ENCODE data around the gene DLGAP1. TPM values are rescaled to one million over a fixed set of nuclear protein-coding genes. Genes with fewer than 3 reads are reported as not detected.

Gene DLGAP1
- total and polyA plus RNA-seq, 2 of the 8 experiments (the other 6 are each of a cell fraction or from before 2014, with no cell fraction given), result 11.8 to 16.9 TPM

DNA sequence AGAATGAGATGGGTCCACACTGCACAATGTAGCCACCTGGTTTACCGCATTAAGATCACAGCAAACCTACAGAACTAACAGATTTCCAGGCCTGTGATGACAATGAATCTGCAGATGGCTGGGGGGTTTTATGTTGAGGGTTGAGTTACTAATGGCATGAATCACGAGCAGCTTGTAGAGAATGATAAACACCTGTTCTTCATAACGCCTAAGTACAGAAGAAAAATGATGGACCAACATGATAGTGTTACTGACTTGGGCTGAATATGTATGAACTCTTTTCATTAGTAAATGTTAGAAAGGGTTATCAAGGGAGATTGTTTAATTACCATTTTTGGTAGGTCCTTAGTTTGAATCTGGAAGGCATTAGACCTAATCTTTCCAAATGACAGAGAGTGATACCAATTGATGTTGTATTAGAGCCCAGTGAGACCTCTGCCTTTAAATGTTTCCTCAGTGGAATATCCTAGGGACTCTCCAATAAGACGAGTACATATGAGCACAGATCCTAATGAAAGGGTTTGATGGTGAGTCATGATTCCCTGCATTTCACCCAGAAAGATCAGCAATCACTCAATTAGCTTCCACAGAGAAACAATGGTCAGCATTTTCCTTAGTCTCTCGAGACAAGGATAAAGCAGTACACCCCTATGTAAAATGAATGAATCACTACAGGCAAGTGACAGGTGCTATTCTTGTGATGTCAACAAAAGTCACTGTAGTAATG lies 243.8 kb downstream of the DLGAP1 start (continued):
- TF ChIP-seq, protein P1, sequence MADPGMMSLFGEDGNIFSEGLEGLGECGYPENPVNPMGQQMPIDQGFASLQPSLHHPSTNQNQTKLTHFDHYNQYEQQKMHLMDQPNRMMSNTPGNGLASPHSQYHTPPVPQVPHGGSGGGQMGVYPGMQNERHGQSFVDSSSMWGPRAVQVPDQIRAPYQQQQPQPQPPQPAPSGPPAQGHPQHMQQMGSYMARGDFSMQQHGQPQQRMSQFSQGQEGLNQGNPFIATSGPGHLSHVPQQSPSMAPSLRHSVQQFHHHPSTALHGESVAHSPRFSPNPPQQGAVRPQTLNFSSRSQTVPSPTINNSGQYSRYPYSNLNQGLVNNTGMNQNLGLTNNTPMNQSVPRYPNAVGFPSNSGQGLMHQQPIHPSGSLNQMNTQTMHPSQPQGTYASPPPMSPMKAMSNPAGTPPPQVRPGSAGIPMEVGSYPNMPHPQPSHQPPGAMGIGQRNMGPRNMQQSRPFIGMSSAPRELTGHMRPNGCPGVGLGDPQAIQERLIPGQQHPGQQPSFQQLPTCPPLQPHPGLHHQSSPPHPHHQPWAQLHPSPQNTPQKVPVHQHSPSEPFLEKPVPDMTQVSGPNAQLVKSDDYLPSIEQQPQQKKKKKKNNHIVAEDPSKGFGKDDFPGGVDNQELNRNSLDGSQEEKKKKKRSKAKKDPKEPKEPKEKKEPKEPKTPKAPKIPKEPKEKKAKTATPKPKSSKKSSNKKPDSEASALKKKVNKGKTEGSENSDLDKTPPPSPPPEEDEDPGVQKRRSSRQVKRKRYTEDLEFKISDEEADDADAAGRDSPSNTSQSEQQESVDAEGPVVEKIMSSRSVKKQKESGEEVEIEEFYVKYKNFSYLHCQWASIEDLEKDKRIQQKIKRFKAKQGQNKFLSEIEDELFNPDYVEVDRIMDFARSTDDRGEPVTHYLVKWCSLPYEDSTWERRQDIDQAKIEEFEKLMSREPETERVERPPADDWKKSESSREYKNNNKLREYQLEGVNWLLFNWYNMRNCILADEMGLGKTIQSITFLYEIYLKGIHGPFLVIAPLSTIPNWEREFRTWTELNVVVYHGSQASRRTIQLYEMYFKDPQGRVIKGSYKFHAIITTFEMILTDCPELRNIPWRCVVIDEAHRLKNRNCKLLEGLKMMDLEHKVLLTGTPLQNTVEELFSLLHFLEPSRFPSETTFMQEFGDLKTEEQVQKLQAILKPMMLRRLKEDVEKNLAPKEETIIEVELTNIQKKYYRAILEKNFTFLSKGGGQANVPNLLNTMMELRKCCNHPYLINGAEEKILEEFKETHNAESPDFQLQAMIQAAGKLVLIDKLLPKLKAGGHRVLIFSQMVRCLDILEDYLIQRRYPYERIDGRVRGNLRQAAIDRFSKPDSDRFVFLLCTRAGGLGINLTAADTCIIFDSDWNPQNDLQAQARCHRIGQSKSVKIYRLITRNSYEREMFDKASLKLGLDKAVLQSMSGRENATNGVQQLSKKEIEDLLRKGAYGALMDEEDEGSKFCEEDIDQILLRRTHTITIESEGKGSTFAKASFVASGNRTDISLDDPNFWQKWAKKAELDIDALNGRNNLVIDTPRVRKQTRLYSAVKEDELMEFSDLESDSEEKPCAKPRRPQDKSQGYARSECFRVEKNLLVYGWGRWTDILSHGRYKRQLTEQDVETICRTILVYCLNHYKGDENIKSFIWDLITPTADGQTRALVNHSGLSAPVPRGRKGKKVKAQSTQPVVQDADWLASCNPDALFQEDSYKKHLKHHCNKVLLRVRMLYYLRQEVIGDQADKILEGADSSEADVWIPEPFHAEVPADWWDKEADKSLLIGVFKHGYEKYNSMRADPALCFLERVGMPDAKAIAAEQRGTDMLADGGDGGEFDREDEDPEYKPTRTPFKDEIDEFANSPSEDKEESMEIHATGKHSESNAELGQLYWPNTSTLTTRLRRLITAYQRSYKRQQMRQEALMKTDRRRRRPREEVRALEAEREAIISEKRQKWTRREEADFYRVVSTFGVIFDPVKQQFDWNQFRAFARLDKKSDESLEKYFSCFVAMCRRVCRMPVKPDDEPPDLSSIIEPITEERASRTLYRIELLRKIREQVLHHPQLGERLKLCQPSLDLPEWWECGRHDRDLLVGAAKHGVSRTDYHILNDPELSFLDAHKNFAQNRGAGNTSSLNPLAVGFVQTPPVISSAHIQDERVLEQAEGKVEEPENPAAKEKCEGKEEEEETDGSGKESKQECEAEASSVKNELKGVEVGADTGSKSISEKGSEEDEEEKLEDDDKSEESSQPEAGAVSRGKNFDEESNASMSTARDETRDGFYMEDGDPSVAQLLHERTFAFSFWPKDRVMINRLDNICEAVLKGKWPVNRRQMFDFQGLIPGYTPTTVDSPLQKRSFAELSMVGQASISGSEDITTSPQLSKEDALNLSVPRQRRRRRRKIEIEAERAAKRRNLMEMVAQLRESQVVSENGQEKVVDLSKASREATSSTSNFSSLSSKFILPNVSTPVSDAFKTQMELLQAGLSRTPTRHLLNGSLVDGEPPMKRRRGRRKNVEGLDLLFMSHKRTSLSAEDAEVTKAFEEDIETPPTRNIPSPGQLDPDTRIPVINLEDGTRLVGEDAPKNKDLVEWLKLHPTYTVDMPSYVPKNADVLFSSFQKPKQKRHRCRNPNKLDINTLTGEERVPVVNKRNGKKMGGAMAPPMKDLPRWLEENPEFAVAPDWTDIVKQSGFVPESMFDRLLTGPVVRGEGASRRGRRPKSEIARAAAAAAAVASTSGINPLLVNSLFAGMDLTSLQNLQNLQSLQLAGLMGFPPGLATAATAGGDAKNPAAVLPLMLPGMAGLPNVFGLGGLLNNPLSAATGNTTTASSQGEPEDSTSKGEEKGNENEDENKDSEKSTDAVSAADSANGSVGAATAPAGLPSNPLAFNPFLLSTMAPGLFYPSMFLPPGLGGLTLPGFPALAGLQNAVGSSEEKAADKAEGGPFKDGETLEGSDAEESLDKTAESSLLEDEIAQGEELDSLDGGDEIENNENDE (IDR thresholded peaks at IDR 0.05; ENCODE audit: insufficient replicate concordance, low read length), result no peak
- TF ChIP-seq FOSL1 (IDR thresholded peaks at IDR 0.05; ENCODE audit: insufficient read depth, low read depth, low read length) (no peak), BRCA1 (IDR thresholded peaks at IDR 0.05; ENCODE audit: low read depth, low read length) (no peak), HDAC6 (IDR thresholded peaks at IDR 0.05; ENCODE audit: low read depth, low read length) (no peak)
